Subcutaneous abdominal adipose tissue (tissue), 5 donors: ENCODE results near the gene LMX1B.

Source experiments
- H3K27ac ChIP-seq: one replicate; pipeline ENCODE4 v1.7.0; 2013; ENCODE audit warnings: low read depth, mild to moderate bottlenecking, inconsistent platforms, low read length, moderate library complexity
- H3K27me3 ChIP-seq, 5 donors: one replicate each; pipeline ENCODE4 v1.7.0; 2013; ENCODE audit warnings: low read length in 5 of 5, inconsistent platforms in 1 of 5; ENCODE audit not compliant: control insufficient read depth in 5 of 5, insufficient read depth in 4 of 5
- H3K36me3 ChIP-seq, 5 donors: one replicate each; pipeline ENCODE4 v1.7.0; 2013; ENCODE audit warnings: low read length in 5 of 5; ENCODE audit not compliant: control insufficient read depth in 5 of 5, insufficient read depth in 5 of 5
- H3K4me1 ChIP-seq, 5 donors: one replicate each; pipeline ENCODE4 v1.7.0; 2013; ENCODE audit warnings: low read length in 5 of 5, mild to moderate bottlenecking in 3 of 5, moderate library complexity in 1 of 5; ENCODE audit not compliant: control insufficient read depth in 5 of 5, insufficient read depth in 5 of 5
- H3K4me3 ChIP-seq, 5 donors: one replicate each; pipeline ENCODE4 v1.7.0; 2013; ENCODE audit warnings: low read length in 5 of 5, low read depth in 1 of 5
- H3K9ac ChIP-seq, 5 donors: one replicate each; pipeline ENCODE4 v1.7.0; 2013; ENCODE audit warnings: low read length in 5 of 5, mild to moderate bottlenecking in 4 of 5, moderate library complexity in 3 of 5
- H3K9me3 ChIP-seq, 5 donors: one replicate each; pipeline ENCODE4 v1.7.0; 2013; ENCODE audit warnings: low read length in 5 of 5; ENCODE audit not compliant: control insufficient read depth in 5 of 5
- donor health status: healthy.
- donor health status: healthy.
- donor health status: healthy.
- donor health status: healthy.
- donor health status: healthy.

LMX1B gene

DNA sequence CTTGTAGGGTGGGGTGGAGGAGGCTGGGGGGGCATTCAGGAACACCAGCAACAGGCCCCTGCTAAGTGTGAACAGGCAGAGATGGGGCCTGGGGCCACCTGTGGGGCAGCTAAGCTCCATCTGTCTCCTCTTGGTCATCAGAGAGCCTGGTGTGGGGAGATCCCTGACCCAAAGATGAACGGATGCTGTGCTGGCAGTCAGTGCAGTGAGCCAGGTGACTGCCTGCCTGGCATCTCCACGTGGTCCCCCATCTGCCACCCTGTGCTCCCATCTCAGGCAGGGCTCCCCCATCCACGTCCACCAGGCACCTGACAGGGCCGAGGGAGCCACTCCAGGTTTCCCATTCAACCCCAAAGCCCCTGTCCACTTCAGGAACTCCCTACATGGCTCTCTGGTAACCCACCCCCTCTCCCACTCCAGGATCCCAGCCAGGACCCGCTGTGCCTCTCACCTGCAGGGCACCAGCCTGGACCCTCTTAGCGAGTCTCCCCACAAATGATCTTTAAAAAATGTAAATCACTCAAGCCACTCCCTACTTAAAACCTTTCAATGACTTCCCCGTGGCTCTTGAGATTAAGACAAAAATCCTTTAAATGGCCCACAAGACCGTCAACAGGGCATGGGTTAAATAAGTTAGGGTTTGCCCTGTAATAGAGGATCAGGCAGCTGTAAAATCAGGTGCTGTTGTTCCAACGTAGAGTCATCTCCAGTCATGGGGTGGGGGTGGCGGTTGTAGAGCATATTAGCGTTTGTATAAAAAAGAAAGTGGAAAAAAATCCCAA, 60.8 kb downstream of the LMX1B start:
- no peak overlapping the region for H3K27ac ChIP-seq
- H3K27me3 ChIP-seq, result peaks cover 36 to 75% (median 66%) of the 10 kb centered on the region in 5 donors
- H3K4me1 ChIP-seq, result peaks cover 0 to 3% (median 0%) of the 10 kb centered on the region in 5 donors
- H3K4me3 ChIP-seq, result no peak overlapping the region
- H3K9me3 ChIP-seq, result no peaks in the 10 kb centered on the region
- H3K36me3 ChIP-seq, result no peaks in the 10 kb centered on the region
- H3K9ac ChIP-seq, result no peak overlapping the region

DNA sequence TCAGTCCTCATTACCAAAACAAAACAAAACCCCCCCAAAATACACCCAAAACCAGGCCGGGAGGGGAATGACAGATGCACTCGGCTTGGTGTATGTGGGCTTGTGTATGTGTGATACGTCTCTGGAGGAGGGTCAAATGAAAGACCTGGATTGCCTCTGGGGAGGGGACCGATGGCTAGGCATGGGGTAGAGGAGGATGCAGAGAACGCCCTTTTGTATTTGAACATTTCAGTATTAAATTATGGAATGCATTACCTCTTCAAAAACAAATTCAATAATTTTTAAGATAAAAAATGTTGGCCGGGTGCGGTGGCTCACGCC, 61.4 kb downstream of the LMX1B start:
- Histone ChIP-seq H3K27ac (no peak overlapping the region), H3K4me1 (peaks cover 0 to 3% (median 0%) of the 10 kb centered on the region in 5 donors), H3K36me3 (no peaks in the 10 kb centered on the region), H3K27me3 (peaks cover 34 to 75% (median 64%) of the 10 kb centered on the region in 5 donors), H3K9me3 (no peaks in the 10 kb centered on the region), H3K9ac (no peak overlapping the region), H3K4me3 (no peak overlapping the region)

DNA sequence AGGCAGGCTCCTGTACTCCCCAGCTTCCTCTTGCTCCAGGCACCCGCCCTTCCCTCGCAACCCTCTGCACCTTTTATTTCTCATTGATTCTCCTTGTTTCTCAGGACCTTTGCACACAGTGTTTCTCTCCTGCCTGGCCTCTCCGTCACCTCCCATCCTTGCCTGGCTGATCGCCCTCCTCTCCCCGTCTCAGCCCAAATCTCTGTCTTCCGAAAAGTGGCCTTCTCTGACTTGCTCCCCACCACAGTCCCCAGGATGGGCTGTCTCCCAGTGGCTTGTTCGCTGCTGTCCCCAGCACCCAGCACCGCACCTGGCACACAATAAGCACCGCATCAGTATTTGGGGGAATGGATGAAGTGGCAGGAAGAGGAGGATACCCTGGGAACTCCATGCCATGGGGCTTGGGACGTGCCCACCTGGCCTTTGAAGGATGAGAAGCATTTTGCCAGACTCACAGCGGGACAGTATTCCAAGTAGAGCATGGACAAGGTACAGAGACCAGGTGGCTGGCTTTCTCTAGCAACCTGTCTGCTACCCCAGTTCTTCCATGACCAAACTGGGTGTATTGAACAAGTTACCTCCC, 62.5 kb downstream of the LMX1B start:
- no peak overlapping the region for H3K27ac ChIP-seq
- H3K27me3 ChIP-seq, result peaks cover 34 to 73% (median 60%) of the 10 kb centered on the region in 5 donors
- no peaks in the 10 kb centered on the region for H3K9me3 ChIP-seq
- H3K9ac ChIP-seq, result no peak overlapping the region
- H3K4me3 ChIP-seq, result no peak overlapping the region
- H3K4me1 ChIP-seq, result peaks cover 0 to 3% (median 0%) of the 10 kb centered on the region in 5 donors
- H3K36me3 ChIP-seq, result no peaks in the 10 kb centered on the region

DNA sequence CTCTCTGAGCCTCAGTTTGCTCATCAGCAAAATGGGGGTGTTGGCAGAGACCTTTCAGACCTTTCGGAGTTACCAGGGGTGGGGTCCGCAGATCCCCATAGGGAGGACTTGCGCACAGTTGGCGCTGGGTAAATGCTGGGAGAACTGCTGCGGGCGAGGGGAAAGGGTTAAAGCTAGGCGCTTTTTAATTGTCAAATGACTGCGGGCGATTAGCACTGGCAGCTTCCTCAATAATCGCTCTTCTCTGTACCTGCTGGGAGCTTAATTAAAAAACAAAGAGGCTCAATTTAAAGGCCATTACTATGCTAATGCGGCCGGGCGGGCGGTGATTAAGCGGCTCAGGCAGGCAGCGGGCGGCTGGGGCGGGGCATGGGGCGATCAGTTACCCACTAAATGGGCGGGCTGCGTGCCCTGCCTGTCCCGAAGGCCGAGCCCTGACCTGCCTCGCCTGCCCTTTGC, 63.0 kb downstream of the LMX1B start:
- Histone ChIP-seq H3K4me3 (no peak overlapping the region), H3K27ac (no peak overlapping the region), H3K4me1 (peaks cover 0 to 1% (median 0%) of the 10 kb centered on the region in 5 donors), H3K36me3 (no peaks in the 10 kb centered on the region), H3K27me3 (peaks cover 34 to 73% (median 58%) of the 10 kb centered on the region in 5 donors), H3K9ac (no peak overlapping the region), H3K9me3 (no peaks in the 10 kb centered on the region)

DNA sequence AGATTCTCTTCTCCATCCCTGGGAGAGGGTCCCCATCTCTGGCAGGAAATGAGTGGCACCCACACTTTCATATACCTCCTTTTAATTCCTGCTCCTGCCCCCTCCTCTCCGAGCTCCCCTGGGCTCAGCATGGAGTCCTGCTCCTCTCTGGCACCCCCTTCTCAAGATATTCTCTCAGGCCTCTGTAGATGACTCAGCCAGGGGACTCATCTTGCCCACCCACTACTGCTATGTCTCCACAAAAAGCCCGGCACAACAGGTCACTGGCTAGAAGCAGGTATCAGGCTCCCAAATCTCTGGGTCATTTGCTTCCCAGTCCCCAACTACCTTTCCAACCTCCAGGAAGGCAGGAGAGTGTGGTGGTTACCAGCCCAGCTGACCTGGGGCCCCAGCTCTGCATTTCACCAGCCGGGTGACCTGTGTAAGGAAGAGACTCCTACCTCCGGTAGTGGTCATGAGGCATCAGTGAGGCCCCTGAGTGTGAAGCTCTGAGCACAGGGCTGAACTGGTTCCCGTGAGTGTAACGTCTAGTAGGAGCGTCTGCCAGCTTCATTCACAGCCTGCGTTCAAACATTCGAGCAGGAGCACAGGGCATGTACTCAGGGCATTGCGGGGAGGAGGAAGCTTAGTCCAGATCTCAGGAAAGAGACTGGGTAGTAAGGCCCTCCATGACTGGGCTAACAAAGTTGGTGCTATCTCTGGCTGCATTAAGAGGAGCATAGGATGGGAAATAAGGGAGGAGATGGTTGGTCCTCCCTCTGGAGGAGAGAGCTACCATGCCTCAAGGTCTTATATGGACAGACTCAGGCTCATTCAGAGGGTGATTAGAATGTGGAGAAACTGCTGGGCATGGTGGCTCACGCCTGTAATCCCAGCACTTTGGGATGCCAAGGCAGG, 63.7 kb downstream of the LMX1B start:
- no peak overlapping the region for H3K9ac ChIP-seq
- no peak overlapping the region for H3K27ac ChIP-seq
- no peak overlapping the region for H3K4me3 ChIP-seq
- no peaks in the 10 kb centered on the region for H3K9me3 ChIP-seq
- H3K27me3 ChIP-seq, result peaks cover 31 to 72% (median 58%) of the 10 kb centered on the region in 5 donors
- H3K4me1 ChIP-seq, result peaks cover 0 to under 1% (median 0%) of the 10 kb centered on the region in 5 donors
- no peaks in the 10 kb centered on the region for H3K36me3 ChIP-seq

DNA sequence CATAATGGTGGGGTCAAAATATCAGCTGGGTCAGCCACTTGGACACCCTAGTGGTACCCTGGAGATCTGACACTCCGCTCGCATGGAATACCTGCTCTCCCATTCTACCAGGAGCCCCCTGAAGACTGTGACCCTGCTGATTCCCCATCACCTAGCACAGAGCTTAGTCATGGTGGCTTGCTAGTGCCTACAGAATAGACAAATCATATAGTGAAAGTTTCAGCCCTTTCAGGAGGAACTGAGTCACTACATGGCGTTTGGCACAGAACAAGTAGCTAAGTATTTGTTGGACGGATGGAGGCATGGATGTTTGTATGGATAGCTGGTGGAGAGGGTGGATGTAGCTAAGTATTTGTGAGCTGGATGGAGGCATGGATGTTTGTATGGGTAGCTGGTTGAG, 65.3 kb downstream of the LMX1B start:
- H3K4me3 ChIP-seq, result no peak overlapping the region
- peaks cover 0 to 9% (median 7%) of the 10 kb centered on the region in 5 donors for H3K4me1 ChIP-seq
- H3K27me3 ChIP-seq, result peaks cover 28 to 70% (median 51%) of the 10 kb centered on the region in 5 donors
- H3K9ac ChIP-seq, result no peak overlapping the region
- H3K36me3 ChIP-seq, result no peaks in the 10 kb centered on the region
- H3K27ac ChIP-seq, result no peak overlapping the region
- H3K9me3 ChIP-seq, result no peaks in the 10 kb centered on the region

DNA sequence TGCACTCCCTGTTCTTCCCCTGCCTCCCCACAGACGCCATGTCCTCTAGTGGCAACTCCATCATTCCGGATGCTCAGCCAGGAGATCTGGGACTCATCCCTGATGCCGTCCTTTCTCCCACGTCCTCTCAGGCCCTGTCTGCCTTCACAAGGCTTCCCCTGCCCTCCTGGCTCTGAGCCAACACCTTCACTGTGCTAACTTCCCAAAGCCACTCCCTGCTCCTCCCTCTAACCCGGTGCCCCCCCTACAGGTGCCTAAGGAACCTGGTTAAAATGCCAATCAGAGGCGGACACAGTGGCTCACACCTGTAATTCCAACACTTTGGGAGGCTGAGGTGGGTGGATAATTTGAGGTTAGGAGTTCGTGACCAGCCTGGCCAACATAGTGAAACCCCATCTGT, 67.6 kb downstream of the LMX1B start:
- no peaks in the 10 kb centered on the region for H3K9me3 ChIP-seq
- H3K4me3 ChIP-seq, result no peak overlapping the region
- no peak overlapping the region for H3K9ac ChIP-seq
- peaks cover 0 to 9% (median 7%) of the 10 kb centered on the region in 5 donors for H3K4me1 ChIP-seq
- H3K27ac ChIP-seq, result no peak overlapping the region
- no peaks in the 10 kb centered on the region for H3K36me3 ChIP-seq
- peaks cover 21 to 72% (median 54%) of the 10 kb centered on the region in 5 donors for H3K27me3 ChIP-seq

DNA sequence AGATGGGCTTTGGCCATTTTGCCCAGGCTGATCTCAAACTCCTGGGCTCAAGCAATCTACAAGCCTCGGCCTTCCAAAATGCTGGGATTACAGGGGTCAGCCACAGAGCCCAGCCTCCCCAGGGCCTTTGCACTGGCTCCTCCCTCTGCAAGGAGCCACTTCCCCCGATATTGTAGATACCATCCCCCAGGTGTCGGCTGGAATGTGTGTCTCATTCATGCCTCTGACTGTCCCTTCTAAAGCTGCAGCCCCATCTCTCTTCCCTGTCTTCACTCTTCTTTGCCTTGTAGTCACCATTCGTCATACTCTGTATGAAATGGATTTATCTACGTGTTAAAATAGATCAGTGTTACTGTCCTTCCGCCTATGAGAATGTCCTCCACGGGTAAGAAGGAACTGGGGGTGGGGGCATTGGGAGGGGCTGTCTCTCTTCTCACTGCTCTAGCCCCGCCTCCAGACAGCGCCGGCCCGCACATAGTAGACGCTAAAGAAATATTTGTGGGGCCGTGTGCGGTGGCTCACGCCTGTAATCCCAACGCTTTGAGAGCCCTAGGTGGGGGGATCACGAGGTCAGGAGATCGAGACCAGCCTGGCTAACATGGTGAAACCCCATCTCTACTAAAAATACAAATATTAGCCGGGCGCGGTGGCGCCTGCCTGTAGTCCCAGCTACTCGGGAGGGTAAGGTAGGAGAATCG, 68.5 kb downstream of the LMX1B start:
- no peak overlapping the region for H3K4me3 ChIP-seq
- H3K36me3 ChIP-seq, result no peaks in the 10 kb centered on the region
- H3K4me1 ChIP-seq, result peaks cover 0 to 9% (median 7%) of the 10 kb centered on the region in 5 donors
- no peak overlapping the region for H3K27ac ChIP-seq
- H3K9ac ChIP-seq, result no peak overlapping the region
- no peaks in the 10 kb centered on the region for H3K9me3 ChIP-seq
- H3K27me3 ChIP-seq, result peaks cover 14 to 69% (median 49%) of the 10 kb centered on the region in 5 donors

DNA sequence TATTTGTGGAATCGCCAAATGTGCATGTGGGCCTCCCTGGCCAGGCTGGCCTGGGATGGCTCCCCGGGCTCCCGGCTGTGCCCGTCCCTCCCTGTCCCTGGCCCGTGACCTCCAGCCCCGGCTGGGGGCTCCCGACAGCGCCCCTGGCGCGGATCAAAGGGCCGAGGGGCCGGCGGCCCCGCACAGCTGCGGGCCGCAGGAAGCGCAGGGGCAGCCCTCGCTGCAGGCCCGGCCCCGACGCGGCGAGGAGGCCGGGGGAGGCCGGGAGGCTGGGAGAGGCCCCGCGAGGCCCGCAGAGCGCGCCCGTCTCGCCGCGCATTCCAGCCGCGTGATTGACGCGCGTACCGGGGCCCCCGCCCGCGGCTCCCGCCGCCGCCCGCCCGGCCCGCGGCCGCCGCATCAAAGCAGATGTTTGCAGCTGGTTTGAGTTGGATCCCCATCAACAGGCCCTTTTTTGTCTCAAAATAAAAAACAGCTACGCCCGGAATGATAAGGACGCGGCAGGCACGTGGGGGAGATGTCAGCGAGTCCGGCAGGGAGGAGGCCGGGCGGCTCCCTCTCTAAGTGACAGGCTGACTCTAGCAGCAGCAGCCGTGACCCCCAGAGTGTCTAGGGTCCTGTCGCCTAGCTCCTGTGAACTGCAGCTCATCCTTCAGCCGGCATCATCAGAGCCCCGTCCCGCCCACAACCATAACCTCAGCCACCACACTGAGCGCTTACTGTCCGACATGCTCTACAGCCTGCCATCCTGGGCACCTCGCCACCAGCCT, 69.4 kb downstream of the LMX1B start:
- Histone ChIP-seq H3K4me3 (no peak overlapping the region), H3K9me3 (no peaks in the 10 kb centered on the region), H3K27me3 (peaks cover 14 to 64% (median 47%) of the 10 kb centered on the region in 5 donors), H3K27ac (no peak overlapping the region), H3K9ac (no peak overlapping the region), H3K4me1 (peaks cover 0 to 9% (median 7%) of the 10 kb centered on the region in 5 donors), H3K36me3 (no peaks in the 10 kb centered on the region)
